Measurements from ENCODE around the gene RHCE.

DNA sequence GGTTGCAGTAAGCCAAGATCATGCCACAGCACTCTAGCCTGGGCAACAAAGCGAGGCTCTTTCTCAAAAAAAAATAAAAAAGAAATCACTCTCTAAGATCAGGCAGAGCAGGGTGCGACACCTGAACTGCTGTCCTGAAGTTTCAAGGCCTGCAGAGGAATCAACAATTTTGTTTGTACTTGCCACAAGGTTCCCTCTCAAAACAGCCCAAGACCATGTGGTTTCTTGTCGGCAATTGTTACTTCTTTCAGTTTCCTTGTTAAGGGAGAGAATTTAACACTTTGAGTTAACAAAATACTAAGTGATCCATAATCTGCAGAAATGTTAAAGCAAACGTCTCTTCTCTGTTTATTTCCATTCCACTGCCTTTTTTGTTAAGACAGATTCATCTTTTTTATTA lies 46.6 kb upstream of the RHCE start:
- TF ChIP-seq, protein P1, sequence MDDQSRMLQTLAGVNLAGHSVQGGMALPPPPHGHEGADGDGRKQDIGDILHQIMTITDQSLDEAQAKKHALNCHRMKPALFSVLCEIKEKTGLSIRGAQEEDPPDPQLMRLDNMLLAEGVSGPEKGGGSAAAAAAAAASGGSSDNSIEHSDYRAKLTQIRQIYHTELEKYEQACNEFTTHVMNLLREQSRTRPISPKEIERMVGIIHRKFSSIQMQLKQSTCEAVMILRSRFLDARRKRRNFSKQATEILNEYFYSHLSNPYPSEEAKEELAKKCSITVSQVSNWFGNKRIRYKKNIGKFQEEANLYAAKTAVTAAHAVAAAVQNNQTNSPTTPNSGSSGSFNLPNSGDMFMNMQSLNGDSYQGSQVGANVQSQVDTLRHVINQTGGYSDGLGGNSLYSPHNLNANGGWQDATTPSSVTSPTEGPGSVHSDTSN (CRISPR knock-in tag; IDR thresholded peaks at IDR 0.05) = no peak
- TF ChIP-seq ZBTB1 (tag by site-specific recombination; IDR thresholded peaks at IDR 0.05) (no peak), ZFP41 (tag by site-specific recombination; IDR thresholded peaks at IDR 0.05; ENCODE audit: borderline replicate concordance) (no peak), ZNF223 (tag by site-specific recombination; IDR thresholded peaks at IDR 0.05) (no peak)
- TF ChIP-seq, protein P2, sequence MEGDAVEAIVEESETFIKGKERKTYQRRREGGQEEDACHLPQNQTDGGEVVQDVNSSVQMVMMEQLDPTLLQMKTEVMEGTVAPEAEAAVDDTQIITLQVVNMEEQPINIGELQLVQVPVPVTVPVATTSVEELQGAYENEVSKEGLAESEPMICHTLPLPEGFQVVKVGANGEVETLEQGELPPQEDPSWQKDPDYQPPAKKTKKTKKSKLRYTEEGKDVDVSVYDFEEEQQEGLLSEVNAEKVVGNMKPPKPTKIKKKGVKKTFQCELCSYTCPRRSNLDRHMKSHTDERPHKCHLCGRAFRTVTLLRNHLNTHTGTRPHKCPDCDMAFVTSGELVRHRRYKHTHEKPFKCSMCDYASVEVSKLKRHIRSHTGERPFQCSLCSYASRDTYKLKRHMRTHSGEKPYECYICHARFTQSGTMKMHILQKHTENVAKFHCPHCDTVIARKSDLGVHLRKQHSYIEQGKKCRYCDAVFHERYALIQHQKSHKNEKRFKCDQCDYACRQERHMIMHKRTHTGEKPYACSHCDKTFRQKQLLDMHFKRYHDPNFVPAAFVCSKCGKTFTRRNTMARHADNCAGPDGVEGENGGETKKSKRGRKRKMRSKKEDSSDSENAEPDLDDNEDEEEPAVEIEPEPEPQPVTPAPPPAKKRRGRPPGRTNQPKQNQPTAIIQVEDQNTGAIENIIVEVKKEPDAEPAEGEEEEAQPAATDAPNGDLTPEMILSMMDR (tag by site-specific recombination; IDR thresholded peaks at IDR 0.05) = no peak

Data from HEK293 (cell line).